Astrocyte (in vitro differentiated cells and primary cell): ENCODE data around the gene SOSTDC1. TPM values are rescaled to one million over a fixed set of nuclear protein-coding genes. Genes with fewer than 3 reads are reported as not detected.

Experiments used
- DNase-seq: peaks from one replicate; pipeline ENCODE4 v3.0.0-alpha.2; 2010; ENCODE audit warnings: low read depth
- FAIRE-seq: peaks from 2 replicates; lab custom pipeline; 2011; peaks lifted over from hg19 to GRCh38; lab: Jason Lieb, UNC
- H2AFZ ChIP-seq: 2 replicates; pipeline ENCODE4 v1.6.0; 2012; ENCODE audit warnings: low read depth, low read length, inconsistent platforms
- H3K27ac ChIP-seq: 2 replicates; pipeline ENCODE4 v1.5.1; 2011; ENCODE audit warnings: low read depth, low read length, inconsistent platforms
- H3K27me3 ChIP-seq: 2 replicates; pipeline ENCODE4 v1.6.0; 2011; ENCODE audit warnings: low read length, inconsistent platforms; ENCODE audit not compliant: insufficient read depth
- H3K36me3 ChIP-seq: 2 replicates; pipeline ENCODE4 v1.5.1; 2011; ENCODE audit warnings: low read length, inconsistent platforms; ENCODE audit not compliant: insufficient read depth
- H3K4me1 ChIP-seq: 2 replicates; pipeline ENCODE4 v1.5.1; 2011; ENCODE audit warnings: low read length, inconsistent platforms; ENCODE audit not compliant: insufficient read depth
- H3K4me2 ChIP-seq: 2 replicates; pipeline ENCODE4 v1.6.0; 2012; ENCODE audit warnings: low read length, inconsistent platforms
- H3K4me3 ChIP-seq: 2 replicates; pipeline ENCODE4 v1.5.1; 2011; ENCODE audit warnings: low read depth, mild to moderate bottlenecking, low read length, inconsistent platforms; ENCODE audit not compliant: insufficient read depth
- H3K79me2 ChIP-seq: 2 replicates; pipeline ENCODE4 v1.6.0; 2012; ENCODE audit warnings: mild to moderate bottlenecking, low read length, inconsistent platforms; ENCODE audit not compliant: insufficient read depth
- H3K9ac ChIP-seq: 2 replicates; pipeline ENCODE4 v1.6.0; 2012; ENCODE audit warnings: mild to moderate bottlenecking, low read length, inconsistent platforms
- H3K9me3 ChIP-seq: 2 replicates; pipeline ENCODE4 v1.5.1; 2012; ENCODE audit warnings: low read depth, mild to moderate bottlenecking, low read length, inconsistent platforms; ENCODE audit not compliant: insufficient read depth
- H4K20me1 ChIP-seq: 2 replicates; pipeline ENCODE4 v1.6.0; 2012; ENCODE audit warnings: low read length, inconsistent platforms; ENCODE audit not compliant: insufficient read depth
- H3K27ac Mint-ChIP-seq: one replicate; pipeline ENCODE4 v1.8.0; 2021; ENCODE audit warnings: mild to moderate bottlenecking, mixed read lengths; ENCODE audit not compliant: unreplicated experiment
- H3K27me3 Mint-ChIP-seq: one replicate; pipeline ENCODE4 v1.8.0; 2021; ENCODE audit warnings: low read depth, mixed read lengths; ENCODE audit not compliant: unreplicated experiment
- H3K36me3 Mint-ChIP-seq: one replicate; pipeline ENCODE4 v1.8.0; 2021; ENCODE audit warnings: low read depth, mixed read lengths; ENCODE audit not compliant: unreplicated experiment
- H3K4me1 Mint-ChIP-seq: one replicate; pipeline ENCODE4 v1.8.0; 2021; ENCODE audit warnings: low read depth, mixed read lengths; ENCODE audit not compliant: unreplicated experiment
- H3K4me3 Mint-ChIP-seq: one replicate; pipeline ENCODE4 v1.8.0; 2021; ENCODE audit warnings: mild to moderate bottlenecking, moderate library complexity, mixed read lengths; ENCODE audit not compliant: unreplicated experiment
- H3K9me3 Mint-ChIP-seq: one replicate; pipeline ENCODE4 v1.8.0; 2021; ENCODE audit warnings: mild to moderate bottlenecking, mixed read lengths; ENCODE audit not compliant: unreplicated experiment
- CTCF ChIP-seq: IDR thresholded peaks from 2 replicates; pipeline ENCODE4 v1.5.1; 2011; ENCODE audit warnings: low read depth, mild to moderate bottlenecking, inconsistent platforms, low read length, moderate library complexity; ENCODE audit not compliant: insufficient read depth
- EZH2 ChIP-seq: IDR thresholded peaks from 2 replicates; pipeline ENCODE4 v1.6.1; 2012; ENCODE audit warnings: mild to moderate bottlenecking, low read length, inconsistent platforms; ENCODE audit not compliant: insufficient read depth
- total RNA-seq: library from RNA; stranded (reverse); gene quantifications from 2 replicates; pipeline ENCODE4 v1.2.1, GENCODE V29; 2021

SOSTDC1 gene
- total RNA-seq, 1 donor from 2014 or later, result 0.23 TPM

- no peak overlapping the region for H3K9ac ChIP-seq
- H3K36me3 ChIP-seq, result no peaks in the 10 kb centered on the region
- H3K4me2 ChIP-seq, result no peak overlapping the region
- no peak overlapping the region for H3K27ac ChIP-seq
- peaks cover 2% of the 10 kb centered on the region for H3K4me1 ChIP-seq
- FAIRE-seq (no peak), DNase-seq (no peak)
- no peaks in the 10 kb centered on the region for H3K27me3 ChIP-seq
- no peaks in the 10 kb centered on the region for H3K79me2 ChIP-seq
- peaks cover 3% of the 10 kb centered on the region for H3K4me1 Mint-ChIP-seq
- H3K9me3 Mint-ChIP-seq, result peaks cover 2% of the 10 kb centered on the region
- H3K36me3 Mint-ChIP-seq, result no peaks in the 10 kb centered on the region
- TF ChIP-seq EZH2 (no peak), CTCF (no peak)
- no peak overlapping the region for H3K27ac Mint-ChIP-seq
- no peak overlapping the region for H3K4me3 ChIP-seq
- H3K4me3 Mint-ChIP-seq, result no peak overlapping the region
- no peak overlapping the region for H2AFZ ChIP-seq
- H4K20me1 ChIP-seq, result no peaks in the 10 kb centered on the region
- H3K27me3 Mint-ChIP-seq, result no peaks in the 10 kb centered on the region
- H3K9me3 ChIP-seq, result no peaks in the 10 kb centered on the region
Observed at GRCh38 chr7:16479591-16479990, 14.1 kb upstream of the SOSTDC1 start.

GRCh38 chr7:16479161-16479560 lies 13.6 kb upstream of the SOSTDC1 start:
- Histone ChIP-seq H4K20me1 (no peaks in the 10 kb centered on the region), H3K9me3 (no peaks in the 10 kb centered on the region), H3K36me3 (no peaks in the 10 kb centered on the region), H3K4me3 (no peak overlapping the region), H3K27ac (no peak overlapping the region), H3K4me1 (no peaks in the 10 kb centered on the region), H2AFZ (no peak overlapping the region), H3K27me3 (no peaks in the 10 kb centered on the region), H3K79me2 (no peaks in the 10 kb centered on the region), H3K4me2 (no peak overlapping the region), H3K9ac (no peak overlapping the region)
- TF ChIP-seq CTCF (no peak), EZH2 (no peak)
- peaks cover 2% of the 10 kb centered on the region for H3K9me3 Mint-ChIP-seq
- H3K4me1 Mint-ChIP-seq, result no peaks in the 10 kb centered on the region
- no peaks in the 10 kb centered on the region for H3K36me3 Mint-ChIP-seq
- no peak overlapping the region for H3K4me3 Mint-ChIP-seq
- no peak overlapping the region for H3K27ac Mint-ChIP-seq
- DNase-seq (no peak), FAIRE-seq (no peak)
- no peaks in the 10 kb centered on the region for H3K27me3 Mint-ChIP-seq

GRCh38 chr7:16471933-16472332 lies 6.4 kb upstream of the SOSTDC1 start:
- Mint-ChIP-seq H3K4me3 (no peak overlapping the region), H3K27ac (no peak overlapping the region), H3K9me3 (no peaks in the 10 kb centered on the region), H3K4me1 (no peaks in the 10 kb centered on the region), H3K27me3 (no peaks in the 10 kb centered on the region), H3K36me3 (no peaks in the 10 kb centered on the region)
- FAIRE-seq, result no peak
- no peak for DNase-seq
- no peaks in the 10 kb centered on the region for H3K36me3 ChIP-seq
- H3K9ac ChIP-seq, result no peak overlapping the region
- no peak overlapping the region for H3K4me2 ChIP-seq
- no peaks in the 10 kb centered on the region for H3K27me3 ChIP-seq
- TF ChIP-seq EZH2 (no peak), CTCF (no peak)
- H3K79me2 ChIP-seq, result no peaks in the 10 kb centered on the region
- H3K4me3 ChIP-seq, result no peak overlapping the region
- no peaks in the 10 kb centered on the region for H3K9me3 ChIP-seq
- H3K27ac ChIP-seq, result no peak overlapping the region
- H2AFZ ChIP-seq, result no peak overlapping the region
- H3K4me1 ChIP-seq, result no peaks in the 10 kb centered on the region
- no peaks in the 10 kb centered on the region for H4K20me1 ChIP-seq
